T follicular helper cell (primary cell): ENCODE measurements around the gene MORN1.

Source experiments
- DNase-seq: peaks from one replicate; pipeline ENCODE4 v3.0.0-alpha.2; 2020; ENCODE audit warnings: low read depth

Gene MORN1

DNA sequence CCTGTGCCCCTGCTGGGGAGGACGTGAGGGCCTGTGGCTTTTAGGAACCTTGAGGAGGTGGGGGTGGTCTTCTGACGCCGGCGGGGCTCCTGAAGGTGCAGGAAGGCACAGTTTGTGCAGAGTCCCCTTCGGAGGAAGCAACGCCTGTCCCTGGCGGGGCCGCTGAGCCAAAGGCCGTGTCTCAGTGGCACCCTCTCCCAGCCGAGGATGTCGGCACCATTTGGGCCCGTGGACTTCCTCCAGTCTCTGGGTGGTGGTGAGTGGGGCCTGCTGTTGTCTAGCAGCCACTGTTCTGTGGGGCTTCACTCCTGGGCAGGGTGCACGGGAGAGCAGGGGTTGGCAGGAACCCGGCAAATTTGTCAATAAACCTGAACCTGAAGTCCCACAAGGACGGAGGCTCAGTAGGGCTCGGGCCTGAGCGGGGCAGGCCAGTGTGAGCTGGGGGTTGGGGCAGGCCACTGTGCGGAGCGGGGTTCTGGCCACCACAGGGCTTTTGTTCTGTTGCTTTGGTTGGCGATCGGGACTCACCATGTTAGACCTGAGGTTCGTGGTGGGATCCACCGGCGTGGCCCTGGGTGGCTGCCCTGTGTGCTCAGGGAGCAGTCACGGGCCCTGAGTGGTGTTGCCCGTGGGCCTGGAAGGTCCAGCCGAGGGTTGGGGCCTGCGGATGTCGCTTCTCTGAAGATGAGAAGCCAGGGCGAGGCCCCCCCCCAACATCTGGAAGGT is 98.5 kb downstream of the MORN1 start:
- no peak for DNase-seq

DNA sequence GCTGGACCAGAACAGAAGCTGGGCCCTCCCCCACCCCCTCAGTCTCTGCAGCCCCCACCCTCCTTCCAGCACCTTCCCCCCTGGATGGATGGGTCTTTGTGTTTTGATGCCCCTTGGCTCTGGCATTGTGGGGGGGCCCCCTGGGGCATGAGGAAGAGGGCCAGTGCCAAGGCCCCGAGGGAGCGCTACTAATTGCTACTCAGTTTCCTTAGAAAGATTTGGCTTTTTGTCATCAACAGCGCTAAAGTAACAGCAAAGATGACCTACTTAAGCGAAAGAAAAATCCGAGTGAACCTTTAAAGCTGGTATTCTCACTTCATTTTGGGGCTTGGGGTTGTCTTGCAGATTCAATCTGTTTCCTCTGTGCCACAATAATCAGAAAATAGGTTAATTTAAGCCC is 99.8 kb downstream of the MORN1 start:
- DNase-seq, result no peak

DNA sequence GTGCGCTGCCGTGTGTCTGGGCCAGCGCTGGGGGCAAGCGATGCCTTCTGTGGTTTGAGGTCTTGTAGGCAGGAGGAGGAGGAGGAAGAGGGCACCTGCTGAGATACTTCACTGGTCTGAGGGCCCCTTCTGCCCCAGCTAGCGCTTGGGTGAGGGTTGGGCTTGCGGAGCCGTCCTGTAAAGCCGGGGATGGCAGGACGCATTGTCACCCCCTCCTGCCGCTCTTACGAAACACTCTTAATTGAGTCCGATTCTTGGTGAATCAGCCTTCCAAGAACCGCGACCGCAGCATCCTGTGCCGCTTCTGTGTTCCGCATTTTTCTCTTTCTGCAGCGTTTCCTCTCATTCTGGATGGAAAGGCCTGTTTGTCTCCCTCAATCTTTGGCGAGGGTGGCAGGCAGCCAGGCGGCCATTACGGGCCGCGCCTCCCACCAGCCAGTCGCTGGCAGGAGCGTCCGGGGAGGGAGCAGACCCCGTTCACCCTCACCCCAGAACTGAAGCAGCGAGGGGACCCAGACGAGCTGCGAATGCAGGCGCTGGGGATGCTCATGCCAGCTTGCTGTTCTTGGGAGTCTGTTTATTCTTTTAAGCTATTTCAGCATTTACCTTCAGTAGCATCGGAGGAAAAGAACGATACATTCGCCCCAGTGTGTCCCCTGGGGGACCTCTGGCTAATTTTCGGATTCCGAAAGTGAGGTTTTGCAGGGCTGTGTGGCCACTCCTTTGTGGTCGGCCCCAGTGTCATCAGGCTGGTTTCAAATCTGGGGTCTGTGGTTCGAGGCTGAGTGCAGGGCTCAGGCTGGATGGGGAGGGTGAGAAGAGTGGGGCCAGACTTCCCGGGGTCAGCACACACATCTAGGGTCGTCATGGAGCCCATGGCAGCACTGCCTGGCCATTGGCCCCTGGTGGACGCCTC is 100.5 kb downstream of the MORN1 start:
- peak; percentile 64 for DNase-seq

DNA sequence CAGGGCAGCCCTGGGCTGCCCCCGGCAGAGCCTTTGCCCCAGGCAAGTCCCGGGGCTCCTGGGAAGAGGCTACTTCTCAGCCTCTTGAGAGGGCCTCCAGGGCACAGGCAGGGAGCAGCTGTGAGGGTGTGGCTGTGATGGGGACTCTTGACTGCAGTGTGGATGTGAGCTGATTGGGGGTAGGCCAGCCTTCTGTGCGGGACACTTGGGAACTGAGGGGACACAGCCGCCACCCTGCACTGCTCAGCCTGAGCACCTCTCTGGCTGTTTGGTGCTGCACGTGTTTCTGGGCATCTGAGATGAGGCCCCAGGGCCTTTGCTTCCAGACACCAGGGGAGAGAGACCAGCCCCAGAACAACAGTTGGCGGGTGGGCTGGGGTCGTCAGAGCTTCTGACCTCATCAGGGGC is 101.2 kb downstream of the MORN1 start:
- DNase-seq, result no peak

DNA sequence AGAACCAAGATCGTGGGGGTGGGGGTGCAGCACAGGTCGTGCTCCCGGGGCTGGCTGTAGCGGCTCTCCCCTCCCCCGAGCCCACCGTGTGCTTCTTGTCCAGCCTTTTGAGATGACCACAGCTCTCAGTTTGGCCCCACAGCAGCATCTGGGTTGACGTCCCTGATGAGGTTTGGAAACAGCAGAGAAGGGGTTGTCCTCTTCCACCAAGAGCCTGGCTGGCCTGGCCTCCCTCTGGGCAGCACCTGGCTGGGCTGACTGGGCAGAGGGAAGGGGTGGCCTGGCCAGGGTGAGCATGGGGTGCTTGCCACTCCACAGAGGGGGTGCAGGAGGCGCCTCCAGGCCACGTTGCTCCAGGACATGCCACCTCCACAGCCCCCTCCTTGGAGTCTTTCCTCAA is 101.7 kb downstream of the MORN1 start:
- no peak for DNase-seq

DNA sequence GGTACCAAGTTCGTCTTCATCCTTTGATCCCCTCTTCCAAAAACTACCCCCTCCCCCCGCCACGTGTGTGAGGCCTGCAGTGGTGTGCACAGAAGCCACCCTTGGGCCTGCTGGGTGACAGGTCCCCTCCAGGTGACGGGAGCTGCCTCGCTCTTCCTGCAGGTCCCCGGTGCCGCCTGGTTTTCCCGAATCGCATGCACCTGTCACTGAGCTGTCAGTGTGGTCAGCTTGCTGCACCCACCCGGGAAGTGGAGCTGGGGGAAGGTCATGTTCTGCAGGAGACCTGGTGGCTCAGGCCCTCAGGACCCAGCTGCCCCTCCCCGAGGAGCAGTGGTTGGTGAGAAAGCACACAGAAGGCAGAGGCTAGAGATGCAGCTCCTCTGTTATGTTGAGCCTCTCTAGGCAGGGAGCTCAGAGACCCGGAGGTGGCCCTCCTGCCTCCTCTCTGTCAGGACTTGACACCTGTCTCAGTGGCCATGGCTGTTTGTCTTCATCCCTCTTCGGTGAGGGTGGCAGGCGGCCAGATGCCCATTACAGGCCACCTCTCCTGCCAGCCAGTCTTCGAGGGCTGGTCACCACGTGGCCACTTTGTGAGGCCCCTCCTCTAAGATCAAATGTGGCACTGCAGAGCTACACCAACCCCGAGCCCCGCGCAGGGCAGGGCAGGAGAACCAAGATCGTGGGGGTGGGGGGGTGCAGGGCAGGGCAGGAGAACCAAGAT is 102.4 kb downstream of the MORN1 start:
- no peak for DNase-seq

DNA sequence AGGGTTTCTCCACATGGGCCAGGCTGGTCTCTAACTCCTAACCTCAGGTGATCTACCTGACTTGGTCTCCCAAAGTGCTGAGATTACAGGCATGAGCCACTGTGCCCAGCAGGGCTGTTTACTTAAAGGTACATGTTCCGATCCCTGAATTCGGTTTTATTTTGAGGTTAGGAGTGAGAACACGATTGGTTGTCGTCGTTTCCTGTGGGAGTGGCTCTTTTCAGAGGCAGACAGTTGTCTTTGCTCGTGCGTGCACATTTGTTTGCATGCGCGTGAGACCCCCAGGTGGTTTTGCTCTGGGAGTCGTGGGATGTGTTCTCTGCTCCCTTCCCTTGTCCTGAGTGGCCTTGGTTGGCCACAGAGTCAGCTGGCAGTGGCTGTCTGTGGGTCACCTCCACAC is 103.0 kb downstream of the MORN1 start:
- no peak for DNase-seq

DNA sequence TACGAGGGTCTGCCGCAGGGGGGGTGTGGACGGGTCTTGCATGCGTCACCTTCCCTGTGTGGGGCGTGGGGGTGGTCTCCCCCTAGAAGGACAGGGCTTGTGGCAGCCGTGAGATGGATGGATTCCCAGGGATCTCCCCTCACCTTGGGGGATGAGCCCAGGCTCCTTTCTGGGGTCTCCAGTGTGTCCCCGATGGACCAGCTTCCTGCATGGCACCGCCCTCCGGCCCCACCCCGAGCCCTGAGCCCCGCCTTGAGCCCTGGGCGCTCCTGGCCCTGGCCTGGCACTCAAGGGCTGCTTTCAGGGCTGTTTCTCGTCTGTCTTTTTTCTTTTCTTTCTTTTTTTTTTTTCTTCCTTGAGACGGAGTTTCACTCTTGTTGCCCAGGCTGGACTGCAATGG is 103.7 kb downstream of the MORN1 start:
- no peak for DNase-seq

DNA sequence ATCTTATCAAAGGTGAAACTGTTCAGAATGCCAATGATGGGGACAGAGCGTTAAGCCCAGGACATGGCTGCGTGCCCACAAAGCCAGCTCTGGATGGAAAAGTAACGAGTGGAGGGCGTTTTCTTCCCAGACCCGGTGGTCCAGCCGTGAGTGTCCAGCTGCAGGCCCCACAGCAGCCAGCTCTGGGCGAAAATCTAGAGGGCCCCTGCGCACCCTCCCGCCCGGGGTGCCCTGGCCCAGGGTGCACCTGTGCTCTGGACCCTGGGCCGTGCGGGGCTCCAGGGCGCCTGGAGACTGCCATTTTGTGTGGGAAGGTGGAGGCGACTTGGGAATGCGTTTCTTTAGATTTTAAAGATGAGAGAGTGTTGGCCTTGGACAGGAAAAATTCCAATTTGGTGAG is 104.4 kb downstream of the MORN1 start:
- DNase-seq, result no peak

DNA sequence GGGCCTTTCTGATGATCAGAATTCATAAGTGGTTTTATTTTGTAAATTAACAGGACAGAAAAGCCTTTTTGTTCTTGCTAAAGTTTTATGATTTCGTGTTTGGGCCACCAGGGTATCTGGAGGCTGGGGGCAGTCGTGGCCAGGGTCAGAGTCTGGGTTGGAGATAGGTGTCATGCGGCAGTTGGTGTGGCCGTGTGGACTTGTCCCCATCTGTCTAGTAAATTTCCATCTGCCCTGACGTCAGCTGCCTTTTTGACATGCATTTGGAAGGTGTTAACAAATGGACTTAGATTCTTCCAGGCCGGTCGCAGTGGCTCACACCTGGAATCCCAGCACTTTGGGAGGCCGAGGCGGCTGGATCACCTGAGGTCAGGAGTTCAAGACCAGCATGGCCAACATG is 106.4 kb downstream of the MORN1 start:
- DNase-seq, result no peak

DNA sequence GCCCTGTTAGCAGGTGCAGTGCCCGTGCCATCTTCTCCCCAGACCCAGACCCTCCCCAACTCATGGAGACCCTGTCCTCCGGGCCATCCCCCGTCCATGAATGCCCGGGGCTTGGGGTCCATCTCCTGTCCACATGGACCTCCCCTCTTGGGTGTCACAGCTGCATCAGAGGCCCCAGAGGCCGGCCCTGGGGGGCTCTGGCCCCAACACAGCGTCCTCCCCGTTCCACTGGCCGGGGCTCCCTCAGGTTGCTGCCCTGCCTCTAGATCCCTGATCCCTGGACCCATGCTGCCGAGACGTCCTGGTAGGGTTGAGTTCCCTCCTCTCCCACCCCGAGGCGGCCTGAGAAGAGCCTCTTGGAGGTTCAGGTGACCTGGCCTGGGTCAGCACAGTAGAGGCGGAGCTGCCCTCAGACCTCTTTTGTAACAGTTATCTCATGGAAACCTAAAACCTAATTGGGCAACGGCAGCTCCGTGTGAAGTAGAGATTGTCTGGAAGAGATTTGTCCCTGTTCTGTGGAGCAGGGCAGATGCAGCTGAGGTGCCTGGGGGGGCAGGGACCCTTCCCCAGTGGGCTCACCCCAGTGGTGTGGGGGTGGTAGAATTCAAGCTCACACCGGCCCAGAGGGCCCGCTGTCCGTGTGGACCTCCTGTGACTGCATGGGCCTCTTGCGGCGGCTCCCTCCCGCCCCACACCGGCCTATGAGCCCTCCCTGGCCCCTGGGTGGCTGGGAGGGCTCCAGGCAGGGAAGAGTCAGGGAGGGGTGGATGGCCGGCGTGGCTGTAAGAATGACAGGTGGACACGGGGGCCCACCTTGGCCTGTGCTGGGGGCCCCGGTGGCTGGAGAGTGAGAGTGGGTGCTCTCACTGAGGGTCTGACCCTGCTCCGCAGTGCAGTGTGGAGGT is 107.1 kb downstream of the MORN1 start:
- DNase-seq, result no peak

DNA sequence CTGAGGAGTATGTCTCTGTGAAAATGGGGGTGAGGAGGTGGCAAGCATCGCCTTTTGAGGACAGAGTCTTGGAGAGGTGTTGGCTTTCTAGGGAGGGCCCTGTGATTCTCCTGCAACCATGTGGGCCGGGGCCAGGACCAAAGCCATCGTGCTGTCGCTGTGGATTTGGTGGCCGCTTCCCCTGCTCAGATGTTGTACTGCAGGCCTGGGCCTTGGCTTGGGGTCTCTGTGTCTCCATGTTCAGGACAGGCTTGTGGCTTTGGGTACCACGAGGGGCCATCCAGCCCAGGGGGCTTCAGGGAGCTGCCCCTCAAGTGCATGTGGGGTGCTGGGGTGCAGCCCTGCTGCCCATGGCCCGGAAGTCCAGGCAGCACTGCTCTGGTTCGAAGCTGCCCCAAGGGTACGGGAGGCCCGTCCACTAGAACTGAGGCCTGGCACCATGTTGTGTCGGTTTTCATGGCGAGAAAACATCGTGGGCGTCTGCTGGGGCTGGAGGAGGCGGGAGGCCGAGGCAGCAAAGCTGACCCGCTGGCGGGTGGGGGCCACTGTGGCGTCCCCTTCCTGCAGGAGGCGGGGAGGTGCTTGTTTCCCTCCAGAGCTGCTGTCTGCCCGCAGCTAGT is 107.9 kb downstream of the MORN1 start:
- DNase-seq, result no peak

DNA sequence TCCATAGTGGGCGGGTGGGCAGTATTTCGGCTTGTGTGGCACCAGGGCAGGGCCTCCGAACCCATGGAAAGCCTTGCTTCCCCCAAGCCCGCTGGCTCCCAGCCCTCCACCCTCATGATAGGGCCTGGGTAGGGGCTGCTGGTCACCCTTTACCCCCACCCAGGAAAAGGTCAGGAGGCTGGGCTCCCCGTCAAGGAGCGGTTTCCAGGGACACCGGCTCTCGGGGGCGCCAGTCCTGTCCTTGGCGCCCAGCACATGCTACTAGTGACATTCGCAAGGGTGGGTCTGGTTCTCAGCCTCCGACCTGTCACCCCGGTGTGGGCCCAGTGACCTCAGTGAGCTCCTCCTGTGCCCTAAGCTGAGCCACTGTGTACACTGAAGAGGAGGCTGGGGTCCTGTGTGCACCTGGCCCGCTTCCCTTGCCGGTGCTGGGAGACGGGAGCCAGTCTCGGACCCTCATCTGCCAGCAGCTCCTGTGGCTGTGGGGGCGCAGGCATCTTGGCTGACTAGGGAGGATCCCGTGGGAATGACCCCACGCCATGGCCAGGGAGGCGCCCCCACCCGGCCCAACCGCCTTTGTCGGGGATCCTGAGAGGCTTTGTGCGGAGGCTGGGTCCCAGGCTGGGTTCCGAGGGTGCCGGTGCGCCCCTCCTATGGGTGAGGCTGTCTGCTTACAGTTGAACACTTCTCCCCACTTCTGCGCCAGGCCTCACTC is 108.6 kb downstream of the MORN1 start:
- no peak for DNase-seq

DNA sequence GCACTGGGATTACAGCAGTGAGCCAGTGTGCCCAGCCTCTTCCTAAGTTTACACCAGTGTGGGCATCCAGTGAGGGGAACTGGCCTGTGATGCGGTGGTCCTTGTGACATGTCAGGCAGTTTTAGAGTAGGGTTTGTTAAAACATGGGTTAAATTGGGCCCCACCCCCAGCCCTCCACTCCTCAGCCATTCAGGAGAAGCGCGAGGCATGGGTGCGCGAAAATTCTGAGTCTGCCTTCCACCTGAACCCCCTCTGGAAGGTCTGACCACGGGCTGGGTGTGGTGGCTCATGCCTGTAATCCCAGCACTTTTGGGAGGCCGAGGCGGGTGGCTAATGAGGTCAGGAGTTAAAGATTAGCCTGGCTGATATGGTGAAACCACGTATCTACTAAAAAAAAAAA is 111.5 kb downstream of the MORN1 start:
- DNase-seq, result no peak

DNA sequence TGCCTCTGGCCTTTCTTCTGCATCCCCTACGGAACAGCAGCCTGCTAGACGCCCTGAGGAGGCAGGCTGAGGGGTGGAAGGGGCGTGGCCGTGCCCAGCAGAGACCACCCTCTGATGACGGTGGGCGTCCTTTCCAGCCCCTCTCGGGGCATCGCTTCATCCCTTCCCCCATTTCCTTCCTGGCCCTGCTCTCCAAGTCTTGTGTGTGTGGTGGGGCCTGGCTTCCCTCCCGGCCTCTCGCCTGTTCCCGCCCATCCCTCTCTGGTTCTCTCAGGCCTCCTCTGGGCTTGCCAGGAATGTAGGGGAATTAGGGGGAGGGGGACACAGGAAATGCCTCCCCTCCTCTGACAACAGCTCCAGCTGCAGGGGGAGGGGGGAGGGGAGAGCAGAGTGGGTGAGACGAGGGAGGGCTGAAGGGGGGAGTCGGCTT is 112.1 kb downstream of the MORN1 start:
- no peak for DNase-seq

DNA sequence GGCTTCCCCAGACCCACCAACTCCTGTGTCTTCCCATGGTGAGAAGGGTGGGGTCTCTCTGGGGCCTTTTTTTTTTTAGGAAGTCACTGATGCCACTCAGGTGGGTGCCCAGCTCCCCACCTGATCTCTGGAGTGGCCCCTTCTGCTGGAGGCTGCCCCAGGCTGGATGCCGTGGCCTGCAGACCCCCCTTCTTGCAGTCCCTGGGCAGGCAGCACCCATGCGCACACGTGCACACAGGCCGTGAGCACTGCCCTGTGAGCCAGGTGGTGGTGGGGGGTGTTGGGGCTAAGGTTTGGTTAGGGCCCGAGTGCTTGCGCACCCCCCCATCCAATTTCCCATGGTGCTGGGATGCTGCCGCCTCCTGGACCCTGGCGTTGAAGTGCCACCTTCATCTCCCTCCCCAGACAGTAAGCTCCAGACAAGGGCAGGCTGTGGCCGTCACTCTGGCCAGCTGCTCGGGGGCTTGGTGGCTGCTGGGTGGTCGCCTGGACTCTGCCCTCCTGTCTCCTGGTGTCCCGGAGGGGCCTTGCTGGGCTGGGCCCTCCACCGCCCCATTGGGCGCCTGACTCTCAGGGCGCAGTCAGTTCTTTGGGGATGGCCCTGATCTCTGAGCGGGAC is 112.7 kb downstream of the MORN1 start:
- DNase-seq, result no peak

DNA sequence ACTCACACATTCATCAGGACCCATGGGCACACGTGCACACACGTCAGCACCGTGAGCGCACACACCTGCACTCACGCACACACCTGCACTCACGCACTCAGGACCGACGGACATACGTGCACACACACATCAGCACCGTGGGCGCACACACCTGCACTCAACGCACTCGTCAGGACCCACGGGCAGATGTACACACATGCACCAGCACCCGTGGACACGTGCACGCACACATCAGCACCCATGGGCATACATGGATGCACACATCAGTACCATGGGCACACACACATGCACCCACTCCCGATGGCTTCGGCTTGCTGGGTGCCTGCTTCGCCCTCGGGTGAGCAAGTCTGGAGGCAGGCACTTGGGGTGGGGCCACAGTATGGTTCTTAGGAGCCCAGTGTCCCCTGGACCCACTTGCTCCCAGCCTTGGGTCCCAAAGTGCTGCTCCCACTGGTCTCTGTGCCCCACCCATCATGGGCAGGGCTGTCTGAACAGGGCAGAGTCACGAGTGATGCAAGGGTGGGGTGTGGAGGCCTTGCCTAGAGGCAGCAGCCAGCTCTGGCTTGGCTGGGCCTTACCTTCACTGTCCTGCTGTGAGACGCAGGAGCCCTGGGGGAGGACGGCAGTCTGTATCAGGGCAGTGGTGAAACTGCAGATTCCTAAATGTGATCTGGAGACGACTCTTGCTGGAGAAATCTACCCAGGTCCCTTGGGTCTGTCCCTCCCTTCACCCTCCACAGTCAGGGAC is 113.4 kb downstream of the MORN1 start:
- DNase-seq, result no peak

DNA sequence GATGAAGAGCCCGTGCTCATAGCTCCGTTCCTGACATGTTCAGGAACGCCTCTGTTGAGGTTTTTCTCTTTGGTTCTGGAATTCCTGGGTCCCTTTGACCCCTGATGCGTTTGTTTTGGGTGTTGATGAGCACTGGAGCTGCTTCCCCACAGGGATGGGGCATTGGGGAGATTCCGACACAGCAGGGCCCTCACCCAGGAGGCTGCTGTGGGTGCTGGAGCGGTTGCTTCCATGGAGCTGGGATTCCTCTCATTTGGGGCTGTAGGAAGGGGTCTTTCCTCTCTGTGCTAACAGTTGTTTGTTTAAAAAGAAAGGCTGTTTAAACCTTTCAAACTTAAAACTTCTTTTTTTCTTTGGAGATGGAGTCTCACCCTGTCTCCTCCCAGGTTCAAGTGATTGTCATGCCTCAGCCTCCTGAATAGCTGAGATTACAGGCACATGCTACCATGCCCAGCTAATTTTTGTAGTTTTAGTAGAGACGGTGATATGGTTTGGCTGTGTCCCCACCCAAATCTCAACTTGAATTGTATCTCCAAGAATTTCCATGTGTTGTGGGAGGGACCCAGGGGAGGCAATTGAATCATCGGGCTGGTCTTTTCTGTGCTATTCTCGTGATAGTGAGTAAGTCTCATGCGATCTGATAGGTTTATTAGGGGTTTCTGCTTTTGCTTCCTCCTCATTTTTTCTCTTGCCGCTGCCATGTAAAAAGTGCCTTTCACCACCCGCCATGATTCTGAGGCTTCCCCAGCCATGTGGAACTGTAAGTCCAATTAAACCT is 114.4 kb downstream of the MORN1 start:
- no peak for DNase-seq
